Stimulated activated CD4-positive, alpha-beta T cell treated with anti-CD3 and anti-CD28 coated beads, Interleukin-1b, Interleukin-23, amount 100 ng/mL, for 4 hours (primary cell): ENCODE results near the gene SLX9.

Experiments
- DNase-seq, 2 donors: peaks; one replicate each; pipeline ENCODE4 v3.0.0-alpha.2; 2020; ENCODE audit warnings: low read depth in 2 of 2

The SLX9 gene

DNA sequence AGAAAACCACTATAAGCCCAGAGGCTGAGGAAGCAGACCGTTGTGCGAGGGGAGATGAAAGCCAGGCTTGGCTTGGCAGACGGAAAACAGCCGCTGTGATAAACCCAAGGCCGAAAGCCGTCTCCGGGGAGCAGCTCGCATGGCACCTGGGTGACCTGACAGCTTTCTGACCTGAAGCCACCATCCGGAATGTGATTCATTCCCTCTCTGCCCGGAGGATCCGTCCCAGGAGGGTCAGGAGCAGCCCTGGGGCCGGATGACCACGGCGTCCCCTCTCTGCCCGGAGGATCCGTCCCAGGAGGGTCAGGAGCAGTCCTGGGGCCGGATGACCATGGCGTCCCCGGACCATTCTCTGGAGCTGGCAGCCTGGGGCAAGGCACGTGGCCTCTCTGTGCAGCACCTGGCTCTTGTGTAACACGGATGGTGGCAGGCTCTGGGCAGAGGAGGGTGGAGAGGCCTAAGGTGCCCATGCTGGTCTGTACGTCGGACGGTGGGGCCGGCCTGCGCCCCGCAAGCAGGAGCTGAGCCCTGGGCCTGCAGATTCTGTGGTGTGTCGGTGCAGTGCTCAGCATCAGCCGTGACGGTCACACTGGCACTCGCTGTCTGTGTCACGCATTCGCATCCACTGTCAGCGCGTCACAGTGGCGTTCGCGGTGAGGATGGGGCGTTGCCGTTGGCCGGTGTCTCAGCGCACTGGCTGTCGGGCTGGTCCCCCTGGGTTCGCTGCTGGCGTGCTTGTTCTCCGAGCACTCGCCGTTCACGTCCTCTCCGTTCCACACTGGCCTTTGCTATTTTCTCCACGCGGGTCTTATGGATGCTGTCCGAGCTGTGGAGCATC, 50.3 kb downstream of the SLX9 start:
- DNase-seq = no peak

DNA sequence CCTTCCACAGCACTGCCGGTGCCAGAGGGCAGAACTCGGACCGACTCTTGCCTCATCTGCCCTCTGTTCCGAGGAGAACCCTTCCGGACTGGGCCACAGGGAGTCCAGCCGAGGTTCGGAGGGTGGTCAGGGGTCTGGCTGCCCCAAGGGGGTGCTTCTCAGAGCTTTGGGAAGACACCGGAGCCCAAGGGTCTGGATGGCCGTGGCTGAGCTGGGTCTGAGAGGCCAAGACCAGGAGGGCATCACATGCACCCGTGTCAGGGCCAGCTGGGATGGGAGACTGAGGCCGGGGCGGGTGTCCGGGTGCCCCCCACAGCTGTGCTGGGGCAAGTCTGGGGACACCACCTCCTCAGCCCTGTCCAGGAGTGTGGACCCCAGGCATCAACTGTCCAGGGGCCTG, 51.1 kb downstream of the SLX9 start:
- no peak for DNase-seq

DNA sequence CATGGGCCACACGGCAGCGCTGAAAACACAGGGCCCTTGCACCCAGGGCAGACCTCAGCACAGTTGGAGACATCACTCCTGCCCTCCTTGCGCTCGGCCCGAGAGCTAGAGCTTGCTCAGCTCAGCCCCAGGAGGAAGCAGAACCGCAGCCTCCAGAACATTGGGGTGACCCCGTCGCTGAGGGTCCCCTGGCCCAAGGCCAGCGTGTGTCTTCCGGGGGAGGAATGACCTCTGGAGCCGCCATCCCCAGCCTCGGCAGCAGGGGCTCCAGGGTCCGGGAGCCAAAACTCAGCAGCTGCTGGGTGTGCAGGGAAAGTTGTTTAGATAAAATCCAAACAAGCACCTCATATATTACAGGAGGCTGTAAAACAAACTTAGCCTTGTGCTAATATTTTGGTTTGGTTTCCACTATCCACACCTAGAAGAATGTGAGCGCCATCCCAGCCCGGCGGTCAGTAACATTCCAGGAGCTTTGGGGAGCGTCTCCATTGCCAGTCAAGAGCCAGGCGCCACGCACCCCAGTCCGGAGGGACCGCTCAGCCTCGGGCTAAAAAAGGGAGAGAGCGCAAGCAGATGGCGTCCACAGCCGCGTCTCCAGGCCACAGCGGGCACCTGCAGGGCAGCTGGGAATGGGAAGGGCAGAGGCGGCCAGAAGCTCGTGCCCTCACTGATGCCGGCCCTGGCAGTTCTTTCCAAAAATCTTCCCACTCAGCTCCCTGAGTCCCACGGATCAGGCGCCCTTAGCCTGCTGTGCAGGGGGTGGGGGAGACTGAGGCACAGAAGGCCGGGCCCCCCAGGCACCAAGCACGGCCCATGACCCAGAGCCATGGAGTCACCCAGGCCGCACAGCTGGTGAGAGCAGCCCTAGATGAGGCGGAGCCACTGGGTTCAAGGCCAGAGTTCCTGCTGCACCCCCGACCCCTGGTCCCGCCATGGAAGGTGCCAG, 52.0 kb downstream of the SLX9 start:
- DNase-seq = no peak

DNA sequence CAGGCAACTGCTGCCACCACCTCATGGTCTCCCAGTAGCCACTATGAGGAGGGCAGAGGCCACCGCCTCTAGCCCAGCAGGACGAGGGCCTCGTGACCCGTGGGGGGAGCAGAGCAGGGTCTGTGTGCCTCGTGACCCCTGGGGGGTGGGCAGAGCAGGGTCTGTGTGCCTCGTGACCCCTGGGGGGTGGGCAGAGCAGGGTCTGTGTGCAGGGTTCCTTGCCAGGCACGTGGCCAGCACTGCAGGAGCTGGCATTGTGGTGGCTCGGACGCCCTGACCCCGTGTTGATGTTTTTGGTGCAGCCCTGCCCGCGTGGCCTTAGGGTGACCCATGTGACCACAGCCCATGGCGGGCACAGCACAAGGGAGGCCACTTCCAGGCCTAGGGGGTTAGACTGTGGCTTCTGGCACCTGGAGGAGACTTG, 52.8 kb downstream of the SLX9 start:
- no peak for DNase-seq

DNA sequence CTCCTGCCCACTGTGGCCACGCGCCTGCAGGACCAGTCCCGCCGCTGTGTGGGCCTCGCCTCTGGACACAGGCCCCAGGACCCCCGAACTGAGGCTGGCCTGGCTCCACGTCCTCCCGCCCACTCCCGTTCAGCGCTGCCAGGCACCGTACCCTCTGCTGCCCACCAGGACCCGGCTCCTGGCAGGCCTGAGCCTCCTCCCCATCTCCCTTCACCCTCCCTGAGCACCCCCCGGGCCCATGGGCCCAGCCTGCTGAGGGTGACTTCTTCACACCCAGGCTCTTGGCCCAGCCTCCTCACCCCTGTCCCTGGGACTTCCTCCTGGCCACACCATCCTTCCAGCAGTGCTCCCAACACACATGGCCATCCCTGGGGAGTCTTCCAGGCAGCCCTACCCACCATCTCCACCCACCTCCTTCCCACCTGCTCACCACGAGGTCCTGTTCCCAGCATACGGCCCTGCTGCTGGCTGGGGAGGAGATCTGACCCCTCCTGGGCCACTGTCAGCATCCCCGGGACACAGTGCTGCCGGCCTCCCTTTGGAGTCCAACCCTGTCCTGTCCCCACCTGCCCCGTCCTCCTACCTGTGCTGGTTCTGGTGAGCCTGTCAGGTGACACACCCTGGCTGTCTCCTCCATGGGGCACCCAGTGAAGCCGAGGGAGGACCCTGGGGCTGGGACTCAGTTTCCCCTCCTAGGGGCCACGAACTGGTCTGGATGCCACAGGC, 53.7 kb downstream of the SLX9 start:
- DNase-seq = no peak

DNA sequence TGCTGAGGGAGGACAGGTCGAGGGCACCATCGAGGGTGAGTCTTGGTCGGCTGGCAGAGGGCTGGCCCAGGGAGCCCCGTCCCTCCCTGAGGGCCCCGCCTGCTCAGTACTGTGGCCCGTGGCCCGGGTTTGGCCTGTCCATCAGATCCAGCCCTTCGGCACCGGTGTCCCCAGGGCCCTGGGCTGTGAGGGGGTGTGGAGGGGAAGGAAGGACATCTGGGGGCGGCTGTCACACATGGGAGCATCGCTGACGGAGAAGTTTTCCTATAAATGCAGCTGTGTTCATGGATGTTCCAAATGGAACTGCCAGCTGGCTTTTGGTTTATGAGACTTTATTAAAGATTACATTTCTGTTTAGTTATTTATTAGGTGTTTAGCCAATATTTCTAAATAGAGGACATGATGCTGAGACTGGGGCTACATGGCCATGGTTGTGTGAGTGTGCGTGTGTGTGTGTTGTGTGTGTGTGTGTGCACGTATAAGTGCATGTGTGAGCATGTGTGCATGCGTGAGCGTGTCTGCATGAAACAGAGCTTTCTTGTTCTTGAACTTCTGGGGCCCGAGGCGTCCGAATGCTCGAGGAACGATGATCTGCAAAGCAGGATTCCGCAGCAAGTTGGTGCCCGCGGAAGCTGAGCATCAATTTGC, 54.3 kb downstream of the SLX9 start:
- DNase-seq = no peak

DNA sequence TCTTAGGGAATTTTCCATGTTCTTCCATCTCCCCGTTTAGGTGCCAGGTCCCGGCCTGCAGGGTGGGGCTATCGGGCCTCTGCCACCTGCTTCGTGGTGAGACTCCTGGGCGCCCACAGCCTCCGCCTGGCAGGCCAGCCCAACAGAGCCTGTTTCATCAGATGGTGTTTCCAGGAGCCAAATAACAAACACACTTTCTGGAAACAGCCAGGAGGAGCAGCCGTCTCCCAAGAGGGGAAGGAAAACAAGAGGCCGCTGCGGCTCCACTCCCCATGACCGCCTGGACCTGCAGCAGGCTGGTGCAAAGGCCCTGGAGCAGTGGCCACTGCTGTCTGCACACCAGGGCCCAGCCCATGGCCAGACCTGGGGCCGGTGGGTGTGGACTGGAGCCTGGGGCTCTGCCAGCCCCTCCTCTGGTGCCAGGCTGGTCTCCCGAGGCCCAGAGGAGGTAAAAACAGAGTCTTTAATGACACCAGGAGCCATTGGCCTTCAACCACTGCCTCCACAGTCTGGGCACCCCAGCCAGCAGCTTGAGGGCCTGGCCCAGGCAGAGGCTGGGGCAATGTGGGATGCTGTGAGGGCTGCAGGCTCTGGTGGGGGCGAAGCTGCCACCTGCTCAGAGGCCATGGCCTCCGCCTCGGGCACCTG, 55.0 kb downstream of the SLX9 start:
- no peak for DNase-seq

DNA sequence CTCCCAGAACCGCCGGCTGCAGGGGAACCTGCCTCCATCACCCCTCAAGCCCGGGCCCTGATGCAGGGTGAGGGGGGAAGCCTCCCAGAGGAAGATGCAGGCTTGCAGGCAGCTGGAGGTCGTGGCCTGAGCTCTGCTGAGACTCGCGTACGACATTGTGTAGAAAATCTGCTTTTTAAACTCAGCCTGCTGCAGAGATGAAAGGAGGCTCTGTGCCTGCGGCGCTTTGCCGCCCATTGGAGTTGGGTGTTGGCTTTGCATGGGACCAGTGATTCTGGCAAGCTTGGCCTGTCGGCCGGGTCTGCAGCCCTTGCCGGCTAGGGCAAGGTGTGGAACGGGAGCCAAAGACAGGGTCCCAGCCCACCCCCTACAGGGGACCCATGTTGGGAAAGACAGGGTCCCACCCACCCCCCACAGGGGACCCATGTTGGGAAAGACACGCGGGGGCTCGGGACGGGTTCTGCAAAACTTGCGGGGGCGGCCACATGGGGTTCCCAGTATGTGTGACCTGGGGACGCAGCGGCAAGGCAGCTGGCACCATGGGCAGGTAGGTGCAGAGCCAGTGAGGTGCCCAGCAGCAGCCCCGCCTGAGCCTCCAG, 55.6 kb downstream of the SLX9 start:
- no peak for DNase-seq

DNA sequence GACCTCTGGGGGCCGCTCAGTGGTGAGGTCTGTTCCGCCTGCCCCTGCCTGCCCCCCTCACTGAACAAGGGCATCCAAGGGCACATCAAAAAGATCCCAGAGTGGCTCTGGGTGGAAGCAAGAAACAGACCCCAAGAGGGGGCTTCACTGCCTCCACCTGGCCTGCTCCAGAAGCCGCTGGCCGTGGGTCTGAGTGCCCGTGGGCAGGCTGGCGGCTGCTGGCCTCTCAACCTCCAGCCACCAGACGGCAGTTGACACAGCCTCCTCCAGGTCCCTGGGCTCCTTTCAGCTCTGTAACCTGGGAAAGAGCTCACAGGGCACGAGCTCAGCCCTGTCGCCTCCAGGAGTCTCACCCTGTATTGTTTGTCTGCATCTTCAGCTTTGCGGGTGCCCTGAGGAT, 56.3 kb downstream of the SLX9 start:
- DNase-seq = no peak

DNA sequence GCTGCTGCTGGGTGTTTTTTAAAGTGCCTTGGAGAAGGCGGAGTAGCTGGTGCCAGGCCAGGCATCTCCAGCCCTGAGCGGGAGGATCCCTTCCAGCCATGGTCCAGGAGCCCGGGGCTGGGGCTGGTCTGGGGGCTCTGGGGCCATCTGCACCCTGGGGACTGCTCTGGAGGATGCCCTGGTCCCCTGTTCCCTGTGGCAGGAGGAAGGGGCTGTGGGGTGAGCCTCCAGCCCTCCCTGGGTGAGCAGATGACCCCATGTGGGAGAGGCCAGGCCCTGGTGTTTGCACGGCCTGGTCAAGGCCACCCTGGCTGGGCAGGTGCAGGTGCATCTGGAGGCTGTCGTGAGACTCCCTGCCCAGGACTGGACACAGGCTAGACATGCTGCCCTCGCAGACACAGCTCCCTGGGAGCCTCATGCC, 56.7 kb downstream of the SLX9 start:
- DNase-seq = no peak

DNA sequence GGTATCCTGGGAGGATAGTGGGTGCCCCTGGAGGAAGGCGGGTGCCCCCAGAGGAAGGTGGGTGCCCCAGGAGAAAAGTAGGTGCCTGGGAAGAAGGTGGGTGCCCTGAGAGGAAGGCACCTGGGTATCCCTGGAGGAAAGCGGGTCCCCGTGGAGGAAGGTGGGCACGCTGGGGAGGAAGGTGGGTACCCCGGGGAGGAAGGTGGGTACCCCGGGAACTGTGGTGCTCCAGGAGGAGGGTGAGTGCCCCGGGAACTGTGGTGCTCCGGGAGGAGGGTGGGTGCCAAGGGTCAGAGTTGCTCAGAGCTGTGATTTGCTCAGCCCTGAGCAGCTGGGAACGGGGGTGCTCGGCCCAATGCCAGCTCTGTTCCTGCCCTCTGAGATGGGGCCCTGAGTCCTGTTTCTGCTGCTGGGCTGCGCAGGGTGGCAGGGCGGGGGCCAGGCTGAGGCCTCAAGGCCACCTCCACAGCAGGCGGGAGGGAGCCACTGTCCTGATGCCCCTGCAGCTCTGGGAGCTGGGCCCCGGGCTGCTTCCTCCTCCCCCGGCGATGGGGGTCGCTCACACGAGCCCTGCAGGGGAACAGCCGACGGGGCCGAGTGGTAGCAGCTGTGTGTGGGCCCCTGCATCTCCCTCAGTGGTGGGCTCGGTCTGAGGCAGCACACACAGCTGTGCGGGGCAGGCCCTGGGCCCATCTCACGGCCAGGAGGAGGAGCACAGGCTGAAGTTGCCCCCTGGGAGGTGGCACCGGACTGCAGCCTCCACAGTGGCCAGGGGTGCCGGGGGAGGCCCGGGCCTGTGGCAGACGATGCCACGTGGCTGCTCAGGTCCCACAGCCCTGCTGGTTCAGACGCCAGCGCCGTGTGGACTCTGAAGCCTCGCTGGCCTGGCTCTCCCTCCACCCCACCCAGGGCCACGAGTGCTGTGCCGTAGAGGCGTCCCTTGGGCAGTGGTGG, 57.4 kb downstream of the SLX9 start:
- no peak for DNase-seq

DNA sequence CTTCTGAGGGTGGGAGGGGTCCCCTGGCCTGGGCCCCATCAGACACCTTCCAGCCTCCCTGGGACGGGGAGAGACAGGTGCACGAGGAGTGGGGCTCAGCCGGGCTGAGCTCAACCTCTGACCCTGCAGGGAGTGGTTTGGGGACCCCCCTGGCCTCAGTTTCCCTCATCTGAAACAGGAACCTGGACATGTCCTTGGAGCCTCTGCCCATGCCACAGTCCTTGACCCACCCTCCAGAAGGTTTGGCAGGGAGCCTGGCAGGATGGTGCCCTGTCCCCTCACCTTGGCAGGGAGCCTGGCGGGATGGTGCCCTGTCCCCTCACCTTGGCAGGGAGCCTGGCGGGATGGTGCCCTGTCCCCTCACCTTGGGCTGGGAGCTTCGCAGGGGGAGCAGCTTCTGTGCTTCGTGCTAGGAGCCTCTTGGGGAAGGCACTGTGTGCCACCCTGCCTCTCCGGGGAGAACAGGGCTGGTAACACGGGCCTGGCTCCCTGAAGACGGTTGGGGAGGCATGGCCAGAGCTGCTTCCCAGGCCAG, 58.3 kb downstream of the SLX9 start:
- no peak for DNase-seq

DNA sequence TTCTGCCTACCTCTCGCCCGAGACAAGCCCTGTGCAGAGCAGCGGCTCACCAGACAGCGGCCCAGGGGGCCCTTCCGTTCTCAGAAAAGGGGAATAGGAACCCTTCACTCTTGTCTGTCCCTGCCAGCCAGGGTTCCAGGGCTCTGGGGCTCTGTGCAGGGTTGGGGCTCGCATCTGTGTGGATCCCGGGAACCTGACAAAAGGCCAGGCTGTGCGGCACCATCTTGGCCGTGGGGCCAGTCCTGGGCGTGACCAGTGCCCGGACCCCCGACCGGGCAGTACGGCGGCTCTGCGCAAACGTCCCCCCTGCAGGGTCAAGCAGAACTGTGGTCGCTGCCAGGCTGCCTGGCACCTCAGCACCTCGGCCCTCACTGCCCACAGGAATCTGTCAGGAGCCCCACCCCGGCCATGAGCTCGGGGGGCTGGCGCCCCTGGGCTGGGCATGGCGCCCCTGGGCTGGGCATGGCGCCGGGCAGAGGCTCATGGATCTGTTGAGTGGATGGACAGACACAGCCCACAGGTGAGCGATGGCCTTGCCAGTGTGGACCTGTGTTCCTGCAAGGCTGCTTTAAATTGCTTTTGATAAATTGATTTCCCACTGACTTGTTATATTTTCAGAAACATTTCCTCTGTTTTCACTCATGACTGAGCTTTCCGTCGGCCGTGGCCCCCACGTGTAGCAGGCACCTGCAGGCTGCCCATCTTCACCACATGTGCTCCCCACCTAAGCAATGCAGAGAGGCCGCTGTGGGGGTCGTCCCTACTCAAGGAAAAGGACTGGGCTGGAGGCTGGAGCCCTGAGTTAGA, 59.0 kb downstream of the SLX9 start:
- DNase-seq = no peak

DNA sequence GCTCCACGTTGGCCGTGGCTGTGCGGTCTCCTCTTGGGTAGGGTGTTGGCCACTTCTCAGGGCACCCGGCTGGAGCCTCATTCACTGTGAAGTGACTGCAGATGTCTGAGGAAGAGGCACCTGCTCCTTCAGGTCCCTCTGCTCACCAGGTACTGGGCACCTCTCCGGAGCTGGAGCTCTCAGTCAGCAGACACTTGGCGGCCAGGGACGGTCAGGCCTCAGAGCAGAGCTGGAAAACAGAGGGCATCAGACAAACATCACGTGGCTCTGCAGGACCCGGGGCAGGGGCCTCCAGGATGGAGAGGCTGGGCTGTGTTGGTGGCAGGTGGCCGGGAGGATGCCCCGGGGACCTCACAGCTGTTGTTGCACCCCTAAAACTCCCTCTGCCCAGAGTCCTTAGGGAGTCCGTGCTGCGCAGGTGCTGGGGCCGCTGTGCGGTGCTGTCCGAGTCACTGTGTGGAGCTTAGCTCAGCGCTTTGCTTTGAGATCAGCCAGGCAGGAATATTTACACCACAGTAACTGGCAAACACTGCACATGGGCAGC, 59.7 kb downstream of the SLX9 start:
- DNase-seq = no peak

DNA sequence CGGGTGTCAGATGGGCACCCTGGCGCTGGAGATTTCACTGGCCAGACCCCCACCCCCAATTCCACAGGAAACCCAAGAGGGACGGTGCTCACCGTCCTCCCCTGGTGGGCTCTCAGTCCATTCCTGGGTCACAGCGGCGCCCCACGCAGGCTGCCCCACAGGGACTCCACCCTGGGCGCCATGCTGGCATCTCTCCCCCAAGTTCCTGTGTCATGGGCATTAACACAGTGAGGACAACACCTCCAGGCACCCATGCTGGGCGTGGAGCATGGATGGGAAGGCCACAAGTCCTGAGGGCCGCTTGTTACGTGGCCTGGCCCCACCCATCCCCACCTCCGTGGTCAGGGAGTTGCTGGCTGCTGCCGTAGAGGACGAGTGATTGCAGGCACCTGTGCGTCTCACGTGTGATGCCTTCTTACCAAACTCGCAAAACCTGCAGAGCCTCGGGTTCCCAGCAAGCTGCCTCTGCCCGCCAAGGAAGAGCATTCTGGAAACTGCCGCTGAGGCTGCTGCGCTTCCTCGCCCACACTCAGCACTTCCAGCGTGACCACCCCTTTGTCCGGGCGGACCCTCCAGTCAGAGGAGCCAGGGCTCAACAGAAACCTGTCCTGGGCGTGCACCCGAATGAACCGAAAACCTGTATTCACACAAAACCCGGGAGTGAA, 60.3 kb downstream of the SLX9 start:
- DNase-seq = no peak

DNA sequence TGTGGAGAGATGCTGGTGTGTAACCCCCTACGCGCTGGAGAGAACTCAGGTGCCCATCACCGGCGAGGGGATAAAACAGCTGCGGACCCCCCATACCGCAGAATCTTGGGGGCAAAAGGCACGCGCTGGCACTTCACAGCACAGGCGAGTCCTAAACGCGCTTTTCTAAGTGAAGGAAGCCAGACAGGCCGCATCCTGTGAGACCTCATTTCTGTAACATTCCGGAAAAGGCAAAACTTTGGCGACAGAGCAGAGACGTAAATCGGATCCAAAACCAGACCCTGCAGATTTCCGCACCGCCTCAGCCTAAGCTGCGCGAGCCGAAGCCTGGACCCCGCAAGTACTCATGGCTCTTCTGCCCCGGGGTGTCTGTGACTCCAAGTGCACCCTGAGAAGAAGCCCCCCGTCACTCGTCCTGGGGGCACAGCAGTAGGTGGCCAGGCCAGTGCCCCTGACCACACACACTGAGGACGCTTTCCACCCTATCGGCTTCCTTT, 60.9 kb downstream of the SLX9 start:
- DNase-seq = no peak
